ENCODE data around the gene CD151.

The CD151 gene

DNA sequence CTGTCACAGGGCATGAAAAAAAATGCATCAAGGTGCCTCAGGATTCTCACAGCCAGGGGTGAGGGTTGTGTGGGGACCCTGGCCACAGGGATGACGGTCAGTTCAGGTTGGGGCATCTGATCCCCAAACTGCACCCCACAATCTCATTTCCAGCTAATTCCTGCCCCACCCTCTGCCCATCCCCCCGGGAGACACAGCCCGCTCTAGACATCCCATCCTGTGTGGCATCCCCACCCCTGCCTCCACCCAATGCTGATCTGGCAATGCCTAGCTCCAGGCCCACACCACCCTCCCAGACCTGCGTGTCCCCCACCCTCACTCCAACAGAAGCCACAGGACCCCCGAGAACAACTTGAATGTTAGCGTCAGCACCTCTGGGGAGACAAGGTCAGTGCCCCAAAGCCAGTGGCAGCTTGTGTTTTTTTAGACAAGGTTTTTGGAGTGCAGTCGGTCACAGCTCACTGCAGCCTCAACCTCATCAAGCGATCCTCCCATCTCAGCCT, 35.2 kb downstream of the CD151 start:
- no peak overlapping the region for H3K4me3 ChIP-seq (ENCODE audit: low read length)
- DNase-seq, result no peak
- no peak overlapping the region for H3K56ac ChIP-seq (ENCODE audit: low read length)
- H2BK120ac ChIP-seq (ENCODE audit: low read depth, low read length), result no peak overlapping the region
- no peaks in the 10 kb centered on the region for H3K79me1 ChIP-seq (ENCODE audit: low read length)
- no peaks in the 10 kb centered on the region for H3K4me1 ChIP-seq (ENCODE audit: control insufficient read depth, low read depth, low read length)
- no peak overlapping the region for H3K27ac ChIP-seq (ENCODE audit: low read depth, low read length)
- H2AK5ac ChIP-seq (ENCODE audit: low read length), result no peak overlapping the region
- WGBS (ENCODE audit: extremely low coverage, insufficient coverage, low lambda C conversion rate), result no CpG with 5 or more reads among the region's 8 CpGs
- no peak overlapping the region for H3K23ac ChIP-seq (ENCODE audit: low read length)
- H4K5ac ChIP-seq (ENCODE audit: low read length), result no peak overlapping the region
- no peaks in the 10 kb centered on the region for H3K79me2 ChIP-seq (ENCODE audit: control insufficient read depth, insufficient read depth, low read length)
- no peaks in the 10 kb centered on the region for H3K27me3 ChIP-seq (ENCODE audit: insufficient read depth, low read length, poor library complexity)
- no peak overlapping the region for H3K18ac ChIP-seq (ENCODE audit: low read length)
- no peak overlapping the region for H2BK15ac ChIP-seq (replicated peaks; ENCODE audit: low read depth)
- no peaks in the 10 kb centered on the region for H3K36me3 ChIP-seq (ENCODE audit: control insufficient read depth, insufficient read depth, low read length)
- H3K9ac ChIP-seq (ENCODE audit: low read length), result no peak overlapping the region
- H4K8ac ChIP-seq (ENCODE audit: low read depth, low read length), result no peak overlapping the region
- no peak overlapping the region for H3K4ac ChIP-seq (ENCODE audit: low read depth, low read length)
- no peak overlapping the region for H3K4me2 ChIP-seq (ENCODE audit: low read length)
- no peak overlapping the region for H2BK5ac ChIP-seq (ENCODE audit: low read length)

DNA sequence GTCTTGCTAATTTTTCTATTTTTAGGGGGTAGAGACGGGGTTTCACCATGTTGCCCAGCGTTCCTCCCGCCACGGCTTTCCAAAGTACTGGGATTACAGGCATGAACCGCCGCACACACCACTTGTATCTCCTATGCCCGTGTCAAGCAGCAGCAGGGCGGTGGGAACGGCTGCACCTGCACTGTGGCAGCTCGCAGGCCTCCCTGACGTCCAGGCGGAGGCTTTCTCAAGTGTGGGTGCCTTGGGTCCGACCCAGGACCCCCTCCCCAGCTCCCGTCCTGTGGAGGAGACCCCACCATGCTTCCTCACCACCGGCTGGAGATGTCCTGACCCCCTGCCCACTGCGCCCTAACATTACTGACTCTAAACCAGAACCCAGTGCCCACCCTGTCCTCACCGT, 35.6 kb downstream of the CD151 start:
- no peak overlapping the region for H3K27ac ChIP-seq (ENCODE audit: low read depth, low read length)
- no peak overlapping the region for H2BK15ac ChIP-seq (replicated peaks; ENCODE audit: low read depth)
- no peak for DNase-seq
- no peak overlapping the region for H3K4me3 ChIP-seq (ENCODE audit: low read length)
- H2AK5ac ChIP-seq (ENCODE audit: low read length), result no peak overlapping the region
- no peak overlapping the region for H3K9ac ChIP-seq (ENCODE audit: low read length)
- WGBS (ENCODE audit: extremely low coverage, insufficient coverage, low lambda C conversion rate), result no CpG with 5 or more reads among the region's 17 CpGs
- no peak overlapping the region for H4K8ac ChIP-seq (ENCODE audit: low read depth, low read length)
- H3K4ac ChIP-seq (ENCODE audit: low read depth, low read length), result no peak overlapping the region
- no peak overlapping the region for H3K23ac ChIP-seq (ENCODE audit: low read length)
- no peaks in the 10 kb centered on the region for H3K79me1 ChIP-seq (ENCODE audit: low read length)
- no peaks in the 10 kb centered on the region for H3K4me1 ChIP-seq (ENCODE audit: control insufficient read depth, low read depth, low read length)
- H2BK5ac ChIP-seq (ENCODE audit: low read length), result no peak overlapping the region
- no peaks in the 10 kb centered on the region for H3K79me2 ChIP-seq (ENCODE audit: control insufficient read depth, insufficient read depth, low read length)
- H3K27me3 ChIP-seq (ENCODE audit: insufficient read depth, low read length, poor library complexity), result no peaks in the 10 kb centered on the region
- H3K36me3 ChIP-seq (ENCODE audit: control insufficient read depth, insufficient read depth, low read length), result no peaks in the 10 kb centered on the region
- no peak overlapping the region for H2BK120ac ChIP-seq (ENCODE audit: low read depth, low read length)
- no peak overlapping the region for H3K56ac ChIP-seq (ENCODE audit: low read length)
- H3K18ac ChIP-seq (ENCODE audit: low read length), result no peak overlapping the region
- no peak overlapping the region for H3K4me2 ChIP-seq (ENCODE audit: low read length)
- H4K5ac ChIP-seq (ENCODE audit: low read length), result no peak overlapping the region

GRCh38 chr11:868802-869201, 36.0 kb downstream of the CD151 start:
- Histone ChIP-seq H3K4ac (ENCODE audit: low read depth, low read length) (no peak overlapping the region), H2AK5ac (ENCODE audit: low read length) (no peak overlapping the region), H3K4me1 (ENCODE audit: control insufficient read depth, low read depth, low read length) (no peaks in the 10 kb centered on the region), H3K23ac (ENCODE audit: low read length) (no peak overlapping the region), H3K18ac (ENCODE audit: low read length) (no peak overlapping the region), H2BK120ac (ENCODE audit: low read depth, low read length) (no peak overlapping the region), H3K4me2 (ENCODE audit: low read length) (no peak overlapping the region), H3K56ac (ENCODE audit: low read length) (no peak overlapping the region), H3K79me2 (ENCODE audit: control insufficient read depth, insufficient read depth, low read length) (no peaks in the 10 kb centered on the region), H2BK5ac (ENCODE audit: low read length) (no peak overlapping the region), H3K79me1 (ENCODE audit: low read length) (no peaks in the 10 kb centered on the region), H3K9ac (ENCODE audit: low read length) (no peak overlapping the region), H3K27ac (ENCODE audit: low read depth, low read length) (no peak overlapping the region), H3K36me3 (ENCODE audit: control insufficient read depth, insufficient read depth, low read length) (no peaks in the 10 kb centered on the region), H4K5ac (ENCODE audit: low read length) (no peak overlapping the region), H4K8ac (ENCODE audit: low read depth, low read length) (no peak overlapping the region), H3K27me3 (ENCODE audit: insufficient read depth, low read length, poor library complexity) (no peaks in the 10 kb centered on the region), H2BK15ac (replicated peaks; ENCODE audit: low read depth) (no peak overlapping the region), H3K4me3 (ENCODE audit: low read length) (no peak overlapping the region)
- no CpG with 5 or more reads among the region's 12 CpGs for WGBS (ENCODE audit: extremely low coverage, insufficient coverage, low lambda C conversion rate)
- DNase-seq, result no peak

GRCh38 chr11:869399-870126, 36.8 kb downstream of the CD151 start:
- Histone ChIP-seq H3K4me1 (ENCODE audit: control insufficient read depth, low read depth, low read length) (no peaks in the 10 kb centered on the region), H3K56ac (ENCODE audit: low read length) (no peak overlapping the region), H3K23ac (ENCODE audit: low read length) (no peak overlapping the region), H3K36me3 (ENCODE audit: control insufficient read depth, insufficient read depth, low read length) (no peaks in the 10 kb centered on the region), H3K27ac (ENCODE audit: low read depth, low read length) (no peak overlapping the region), H2BK120ac (ENCODE audit: low read depth, low read length) (no peak overlapping the region), H2BK15ac (replicated peaks; ENCODE audit: low read depth) (no peak overlapping the region), H4K8ac (ENCODE audit: low read depth, low read length) (no peak overlapping the region), H3K27me3 (ENCODE audit: insufficient read depth, low read length, poor library complexity) (no peaks in the 10 kb centered on the region), H4K5ac (ENCODE audit: low read length) (no peak overlapping the region), H3K18ac (ENCODE audit: low read length) (no peak overlapping the region), H3K4me3 (ENCODE audit: low read length) (no peak overlapping the region), H3K79me1 (ENCODE audit: low read length) (no peaks in the 10 kb centered on the region), H3K4ac (ENCODE audit: low read depth, low read length) (no peak overlapping the region), H2BK5ac (ENCODE audit: low read length) (no peak overlapping the region), H3K79me2 (ENCODE audit: control insufficient read depth, insufficient read depth, low read length) (no peaks in the 10 kb centered on the region), H3K4me2 (ENCODE audit: low read length) (no peak overlapping the region), H2AK5ac (ENCODE audit: low read length) (no peak overlapping the region), H3K9ac (ENCODE audit: low read length) (no peak overlapping the region)
- WGBS (ENCODE audit: extremely low coverage, insufficient coverage, low lambda C conversion rate), result no CpG with 5 or more reads among the region's 25 CpGs
- DNase-seq, result no peak

GRCh38 chr11:870127-870413, 37.3 kb downstream of the CD151 start:
- no peak overlapping the region for H3K9ac ChIP-seq (ENCODE audit: low read length)
- DNase-seq, result no peak
- H4K5ac ChIP-seq (ENCODE audit: low read length), result no peak overlapping the region
- H3K27me3 ChIP-seq (ENCODE audit: insufficient read depth, low read length, poor library complexity), result no peaks in the 10 kb centered on the region
- no peaks in the 10 kb centered on the region for H3K36me3 ChIP-seq (ENCODE audit: control insufficient read depth, insufficient read depth, low read length)
- H2BK120ac ChIP-seq (ENCODE audit: low read depth, low read length), result no peak overlapping the region
- no peaks in the 10 kb centered on the region for H3K79me2 ChIP-seq (ENCODE audit: control insufficient read depth, insufficient read depth, low read length)
- H3K79me1 ChIP-seq (ENCODE audit: low read length), result no peaks in the 10 kb centered on the region
- no peak overlapping the region for H3K23ac ChIP-seq (ENCODE audit: low read length)
- no peak overlapping the region for H3K56ac ChIP-seq (ENCODE audit: low read length)
- H2BK5ac ChIP-seq (ENCODE audit: low read length), result no peak overlapping the region
- no peak overlapping the region for H2AK5ac ChIP-seq (ENCODE audit: low read length)
- WGBS (ENCODE audit: extremely low coverage, insufficient coverage, low lambda C conversion rate), result no CpG with 5 or more reads among the region's 8 CpGs
- H3K4me3 ChIP-seq (ENCODE audit: low read length), result no peak overlapping the region
- H4K8ac ChIP-seq (ENCODE audit: low read depth, low read length), result no peak overlapping the region
- no peak overlapping the region for H2BK15ac ChIP-seq (replicated peaks; ENCODE audit: low read depth)
- H3K4me2 ChIP-seq (ENCODE audit: low read length), result no peak overlapping the region
- H3K4me1 ChIP-seq (ENCODE audit: control insufficient read depth, low read depth, low read length), result no peaks in the 10 kb centered on the region
- H3K4ac ChIP-seq (ENCODE audit: low read depth, low read length), result no peak overlapping the region
- no peak overlapping the region for H3K18ac ChIP-seq (ENCODE audit: low read length)
- no peak overlapping the region for H3K27ac ChIP-seq (ENCODE audit: low read depth, low read length)

DNA sequence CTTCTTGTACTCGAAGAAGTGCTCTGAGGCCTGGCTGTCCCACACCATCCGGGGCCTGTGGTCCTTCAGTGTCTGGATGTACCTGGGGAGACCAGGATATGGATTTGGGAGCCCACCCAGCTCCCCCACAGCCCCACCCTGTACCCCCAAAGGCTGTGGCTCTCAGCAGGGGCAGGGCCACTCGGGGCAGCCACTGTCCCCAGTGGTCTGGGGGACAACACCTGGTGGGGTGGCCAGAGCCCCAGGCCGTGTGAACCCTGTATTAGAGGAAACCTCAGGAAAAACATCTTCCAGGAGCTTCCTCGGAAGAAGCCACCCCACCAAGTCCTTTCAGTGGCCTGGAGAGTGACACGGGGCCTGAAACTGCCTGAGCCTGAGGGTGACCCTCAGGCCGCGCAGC, 37.7 kb downstream of the CD151 start:
- no peaks in the 10 kb centered on the region for H3K36me3 ChIP-seq (ENCODE audit: control insufficient read depth, insufficient read depth, low read length)
- no peak overlapping the region for H3K9ac ChIP-seq (ENCODE audit: low read length)
- DNase-seq, result no peak
- H4K5ac ChIP-seq (ENCODE audit: low read length), result no peak overlapping the region
- H3K4me1 ChIP-seq (ENCODE audit: control insufficient read depth, low read depth, low read length), result no peaks in the 10 kb centered on the region
- H3K79me1 ChIP-seq (ENCODE audit: low read length), result no peaks in the 10 kb centered on the region
- no peak overlapping the region for H3K23ac ChIP-seq (ENCODE audit: low read length)
- no peak overlapping the region for H3K4me3 ChIP-seq (ENCODE audit: low read length)
- no peak overlapping the region for H2BK15ac ChIP-seq (replicated peaks; ENCODE audit: low read depth)
- no peak overlapping the region for H2AK5ac ChIP-seq (ENCODE audit: low read length)
- no peak overlapping the region for H3K18ac ChIP-seq (ENCODE audit: low read length)
- no peak overlapping the region for H3K4me2 ChIP-seq (ENCODE audit: low read length)
- no peak overlapping the region for H4K8ac ChIP-seq (ENCODE audit: low read depth, low read length)
- no peak overlapping the region for H3K4ac ChIP-seq (ENCODE audit: low read depth, low read length)
- H3K27ac ChIP-seq (ENCODE audit: low read depth, low read length), result no peak overlapping the region
- no peak overlapping the region for H2BK5ac ChIP-seq (ENCODE audit: low read length)
- H2BK120ac ChIP-seq (ENCODE audit: low read depth, low read length), result no peak overlapping the region
- no peaks in the 10 kb centered on the region for H3K79me2 ChIP-seq (ENCODE audit: control insufficient read depth, insufficient read depth, low read length)
- no peak overlapping the region for H3K56ac ChIP-seq (ENCODE audit: low read length)
- no CpG with 5 or more reads among the region's 8 CpGs for WGBS (ENCODE audit: extremely low coverage, insufficient coverage, low lambda C conversion rate)
- H3K27me3 ChIP-seq (ENCODE audit: insufficient read depth, low read length, poor library complexity), result no peaks in the 10 kb centered on the region

Measured in mesendoderm (in vitro differentiated cells).